Ovary (tissue), 3 donors: ENCODE data around the gene RAB3GAP1.

ENCODE experiments used
- EP300 ChIP-seq: sonication (generic); formaldehyde crosslinking; IDR thresholded peaks from one replicate; pipeline ENCODE4 v1.6.1; 2017; ENCODE audit warnings: antibody characterized with exemption
- POLR2A ChIP-seq: fragments of 450-650 bp; IDR thresholded peaks from one replicate; pipeline ENCODE4 v1.6.1; 2017; ENCODE audit warnings: antibody characterized with exemption, mild to moderate bottlenecking, moderate library complexity
- TF ChIP-seq, protein P1 (sequence below), 3 donors: fragments of 450-650 bp in 2 of 3; fragments of 200-600 bp in 1 of 3; IDR thresholded peaks; one replicate each; pipeline versions ENCODE4 v1.5.1 to v1.8.0; 2016 to 2022; ENCODE audit warnings: antibody characterized with exemption in 3 of 3, mild to moderate bottlenecking in 1 of 3
- donor health status: DM: no; HTN: no; CAD: no.

DNA sequence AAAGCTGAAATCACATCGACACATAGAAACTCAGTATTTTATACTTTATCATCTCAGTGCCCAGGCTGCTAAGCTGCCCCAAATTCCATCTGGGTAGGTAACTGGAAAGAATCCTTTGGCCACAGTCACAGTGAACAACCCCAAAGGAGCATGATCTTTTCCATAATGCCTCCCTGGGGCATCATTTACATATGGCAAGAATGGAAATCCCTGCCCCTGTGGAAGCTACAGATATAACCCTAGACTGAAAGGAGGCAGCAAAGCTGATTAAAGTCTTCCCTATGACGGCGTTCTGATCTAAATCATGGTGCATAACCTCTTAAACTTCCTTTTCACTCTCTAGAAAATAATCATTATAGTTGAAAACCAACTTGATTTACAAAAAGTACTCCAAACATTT lies 46.3 kb upstream of the RAB3GAP1 start:
- TF ChIP-seq, protein P1, sequence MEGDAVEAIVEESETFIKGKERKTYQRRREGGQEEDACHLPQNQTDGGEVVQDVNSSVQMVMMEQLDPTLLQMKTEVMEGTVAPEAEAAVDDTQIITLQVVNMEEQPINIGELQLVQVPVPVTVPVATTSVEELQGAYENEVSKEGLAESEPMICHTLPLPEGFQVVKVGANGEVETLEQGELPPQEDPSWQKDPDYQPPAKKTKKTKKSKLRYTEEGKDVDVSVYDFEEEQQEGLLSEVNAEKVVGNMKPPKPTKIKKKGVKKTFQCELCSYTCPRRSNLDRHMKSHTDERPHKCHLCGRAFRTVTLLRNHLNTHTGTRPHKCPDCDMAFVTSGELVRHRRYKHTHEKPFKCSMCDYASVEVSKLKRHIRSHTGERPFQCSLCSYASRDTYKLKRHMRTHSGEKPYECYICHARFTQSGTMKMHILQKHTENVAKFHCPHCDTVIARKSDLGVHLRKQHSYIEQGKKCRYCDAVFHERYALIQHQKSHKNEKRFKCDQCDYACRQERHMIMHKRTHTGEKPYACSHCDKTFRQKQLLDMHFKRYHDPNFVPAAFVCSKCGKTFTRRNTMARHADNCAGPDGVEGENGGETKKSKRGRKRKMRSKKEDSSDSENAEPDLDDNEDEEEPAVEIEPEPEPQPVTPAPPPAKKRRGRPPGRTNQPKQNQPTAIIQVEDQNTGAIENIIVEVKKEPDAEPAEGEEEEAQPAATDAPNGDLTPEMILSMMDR (IDR thresholded peaks at IDR 0.05): no peak
- TF ChIP-seq EP300 (no peak), POLR2A (no peak)
